Measurements from ENCODE around the gene PGBD5.
"Not testable (repeated sequence)": the region's sequence is repeated elsewhere in the genome, so short reads cannot be mapped to it uniquely, and the experiment has no call there.

PGBD5 gene

GRCh38 chr1:230426246-230427093, at the start of gene PGBD5:
TSS of gene PGBD5 (minus strand) at chr1:230426332. CDS start at chr1:230425928, 404 bp downstream.
- DNase-seq (ENCODE audit: low spot score): peak; percentile 81

- DNase-seq (ENCODE audit: low spot score): not testable (repeated sequence)
Measured at GRCh38 chr1:230474924-230475323, 48.8 kb upstream of the PGBD5 start.

GRCh38 chr1:230470750-230471149, 44.6 kb upstream of the PGBD5 start:
- not testable (repeated sequence) for DNase-seq (ENCODE audit: low spot score)

- DNase-seq (ENCODE audit: low spot score): no peak
Measured at GRCh38 chr1:230469271-230469670, 43.1 kb upstream of the PGBD5 start.

- no peak for DNase-seq (ENCODE audit: low spot score)
Measured at GRCh38 chr1:230465691-230466090, 39.6 kb upstream of the PGBD5 start.

- DNase-seq (ENCODE audit: low spot score): no peak
Measured at GRCh38 chr1:230464671-230465070, 38.5 kb upstream of the PGBD5 start.

GRCh38 chr1:230463760-230464159, 37.6 kb upstream of the PGBD5 start:
- DNase-seq (ENCODE audit: low spot score): no peak

GRCh38 chr1:230463326-230463725, 37.2 kb upstream of the PGBD5 start:
- no peak for DNase-seq (ENCODE audit: low spot score)

- peak; percentile 30 for DNase-seq (ENCODE audit: low spot score)
Measured at GRCh38 chr1:230459465-230459864, 33.3 kb upstream of the PGBD5 start.

- no peak for DNase-seq (ENCODE audit: low spot score)
Measured at GRCh38 chr1:230458509-230458908, 32.4 kb upstream of the PGBD5 start.

- no peak for DNase-seq (ENCODE audit: low spot score)
Measured at GRCh38 chr1:230456478-230456877, 30.3 kb upstream of the PGBD5 start.

- no peak for DNase-seq (ENCODE audit: low spot score)
Measured at GRCh38 chr1:230455291-230455690, 29.2 kb upstream of the PGBD5 start.

- DNase-seq (ENCODE audit: low spot score): no peak
Measured at GRCh38 chr1:230453377-230453776, 27.2 kb upstream of the PGBD5 start.

GRCh38 chr1:230441183-230442029, 15.3 kb upstream of the PGBD5 start:
- no peak for DNase-seq (ENCODE audit: low spot score)

GRCh38 chr1:230435108-230435507, 9.0 kb upstream of the PGBD5 start:
- DNase-seq (ENCODE audit: low spot score): no peak

GRCh38 chr1:230431527-230431926, 5.4 kb upstream of the PGBD5 start:
- no peak for DNase-seq (ENCODE audit: low spot score)

- no peak for DNase-seq (ENCODE audit: low spot score)
Measured at GRCh38 chr1:230430499-230430898, 4.4 kb upstream of the PGBD5 start.

- no peak for DNase-seq (ENCODE audit: low spot score)
Measured at GRCh38 chr1:230429067-230429735, 3.1 kb upstream of the PGBD5 start.

GRCh38 chr1:230427981-230428380, 1.8 kb upstream of the PGBD5 start:
- DNase-seq (ENCODE audit: low spot score): no peak

- DNase-seq (ENCODE audit: low spot score): no peak
Measured at GRCh38 chr1:230427094-230427876, 1.2 kb upstream of the PGBD5 start.

- DNase-seq (ENCODE audit: low spot score): no peak
Measured at GRCh38 chr1:230425252-230426091, 660 bp downstream of the PGBD5 start.
